Activated CD4-positive, alpha-beta T cell treated with anti-CD3 and anti-CD28 coated beads, Interleukin-2, Interleukin-6, amounts not matched to agents 100 ng/mL and 50 ng/mL, durations not matched to agents 16 hours and 8 hours (primary cell): ENCODE measurements around the gene SCAPER.

Experiments
- DNase-seq: peaks from one replicate; pipeline ENCODE4 v3.0.0-alpha.2; 2020

The SCAPER gene

DNA sequence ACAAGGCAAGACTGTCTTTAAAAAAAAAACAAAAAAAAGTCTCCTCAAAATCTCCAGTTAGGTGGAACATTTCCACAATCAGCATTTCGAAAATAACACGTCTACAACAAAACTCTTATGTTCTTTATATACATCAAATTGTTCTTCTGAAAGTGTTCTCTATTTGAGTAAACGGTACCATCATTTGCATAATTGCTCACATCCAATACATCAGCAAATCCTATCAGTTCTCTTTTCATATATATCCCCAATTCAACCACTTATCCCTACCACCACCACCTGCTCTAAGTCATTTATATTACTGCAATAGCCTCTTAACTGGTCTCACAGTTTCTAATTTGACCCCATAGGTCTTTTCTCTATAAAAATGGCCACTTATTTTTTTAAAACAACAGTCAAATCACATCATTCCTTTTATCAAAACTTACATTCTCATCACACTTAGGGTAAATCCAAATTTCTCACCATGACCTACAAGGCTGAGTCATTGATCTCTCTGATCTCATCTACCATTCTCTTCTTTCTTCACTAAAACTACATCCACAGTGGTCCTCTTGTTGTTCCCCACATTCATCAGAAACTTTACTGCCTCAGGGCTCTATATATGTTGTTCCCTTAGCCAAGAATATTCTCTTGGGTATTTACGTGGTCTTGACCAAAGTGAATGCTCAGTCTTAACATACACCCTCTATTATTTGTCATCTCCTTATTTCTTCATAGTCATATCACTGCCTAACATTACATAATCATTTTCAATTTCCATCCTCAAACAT is 237.0 kb downstream of the SCAPER start:
- DNase-seq = no peak

DNA sequence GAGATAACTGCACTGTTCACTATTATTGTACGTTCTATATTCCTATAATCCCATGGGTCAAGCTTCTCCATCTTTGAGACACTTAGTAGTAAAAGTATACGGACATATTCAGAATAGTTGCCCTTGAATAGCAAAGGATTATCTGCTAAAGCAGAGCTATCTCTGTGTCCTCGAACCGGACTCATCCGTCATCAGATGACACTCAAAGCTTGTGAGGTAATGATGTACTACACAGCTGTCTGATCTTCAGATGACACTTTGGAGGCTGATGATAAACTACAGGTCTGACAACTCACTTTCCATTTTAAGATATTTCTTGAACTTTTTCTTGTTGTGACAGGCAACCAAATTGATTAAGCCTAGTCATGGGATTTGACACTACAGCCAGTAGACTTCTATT is 240.2 kb downstream of the SCAPER start:
- DNase-seq = no peak

DNA sequence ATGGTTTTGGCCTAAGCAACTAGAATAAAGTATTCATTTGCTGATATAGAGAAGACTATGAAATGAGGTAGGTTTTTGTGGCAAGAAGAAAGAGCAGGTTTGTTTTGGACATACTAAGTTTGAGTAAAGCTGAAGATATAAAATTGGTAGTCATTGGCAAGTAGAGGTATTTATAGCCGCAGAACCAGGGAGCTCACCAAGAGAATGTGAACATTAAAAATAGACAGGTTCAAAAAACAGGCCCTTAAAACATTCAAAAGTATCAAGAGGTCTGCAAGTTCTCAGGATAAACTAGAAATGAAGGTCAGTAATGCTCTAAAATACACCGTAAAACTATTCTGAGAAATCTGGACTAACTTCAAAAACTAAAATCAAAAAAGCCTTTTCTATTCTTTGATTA is 240.7 kb downstream of the SCAPER start:
- no peak for DNase-seq

DNA sequence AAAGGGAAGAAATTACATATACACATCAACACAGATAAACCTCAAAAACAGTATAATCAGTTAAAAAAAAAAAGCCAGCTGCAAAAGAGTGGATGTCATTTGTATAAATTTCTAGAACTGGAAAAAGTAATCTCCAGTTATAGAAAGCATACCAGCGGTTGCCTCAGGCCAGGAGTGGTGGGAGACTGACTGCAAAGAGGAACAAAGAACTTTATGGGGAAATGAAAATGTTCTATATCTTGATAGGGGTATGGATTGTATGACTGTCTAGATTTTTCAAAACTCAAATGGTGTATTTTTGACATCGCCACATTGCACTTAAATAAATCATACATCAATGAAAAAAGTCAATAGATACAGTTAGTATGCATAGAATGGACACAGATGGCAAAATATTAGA is 241.6 kb downstream of the SCAPER start:
- no peak for DNase-seq

DNA sequence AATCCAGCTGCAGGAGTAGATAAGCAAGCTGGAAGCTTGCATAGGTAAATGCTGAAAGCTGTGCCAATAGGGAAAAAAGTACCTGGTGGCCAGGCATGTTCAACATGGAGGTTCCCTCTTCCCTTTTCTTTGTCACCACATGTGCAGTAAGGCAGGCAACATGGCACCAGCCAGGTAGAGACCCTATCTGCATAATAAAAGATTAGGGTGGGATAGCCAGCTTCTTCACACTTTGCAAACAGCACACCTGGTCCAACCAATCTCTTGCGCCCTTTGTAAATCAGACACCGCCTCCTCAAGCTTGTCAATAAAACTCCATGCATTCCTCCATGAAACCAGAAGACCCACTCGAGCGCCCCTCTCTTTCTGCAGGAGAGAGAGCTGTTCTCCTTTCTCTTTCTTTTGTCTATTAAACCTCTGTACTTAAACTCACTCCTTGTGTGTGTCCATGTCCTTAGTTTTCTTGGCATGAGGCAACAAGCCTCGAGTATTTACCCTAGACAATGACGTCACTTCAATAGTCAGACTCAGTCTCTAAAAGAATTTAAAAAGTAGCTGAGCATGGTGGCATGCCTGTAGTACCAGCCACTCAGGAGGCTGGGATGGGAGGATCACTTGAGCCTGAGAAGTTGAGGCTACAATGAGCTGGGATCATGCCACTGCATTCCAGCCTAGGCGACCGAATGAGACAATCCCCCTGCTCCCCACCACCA is 256.3 kb downstream of the SCAPER start:
- no peak for DNase-seq

DNA sequence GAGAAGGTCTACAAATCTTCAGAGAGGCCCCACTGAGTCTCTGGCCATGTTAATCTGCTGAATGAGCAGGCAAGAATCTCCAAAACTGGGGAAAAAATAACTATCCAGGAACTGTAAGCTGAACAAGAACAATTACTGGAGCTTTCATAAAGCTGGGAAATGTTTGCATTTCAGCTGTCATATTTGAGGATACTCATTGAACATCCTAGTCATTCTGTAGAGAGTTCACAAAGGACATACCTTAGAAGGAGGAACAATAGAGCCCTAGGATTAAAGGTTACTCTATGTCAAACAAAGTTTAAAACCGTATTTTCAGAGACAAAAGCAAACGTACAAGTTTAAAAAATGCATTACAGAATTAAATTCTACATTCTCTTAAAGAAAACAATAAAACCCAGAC is 257.5 kb downstream of the SCAPER start:
- no peak for DNase-seq

DNA sequence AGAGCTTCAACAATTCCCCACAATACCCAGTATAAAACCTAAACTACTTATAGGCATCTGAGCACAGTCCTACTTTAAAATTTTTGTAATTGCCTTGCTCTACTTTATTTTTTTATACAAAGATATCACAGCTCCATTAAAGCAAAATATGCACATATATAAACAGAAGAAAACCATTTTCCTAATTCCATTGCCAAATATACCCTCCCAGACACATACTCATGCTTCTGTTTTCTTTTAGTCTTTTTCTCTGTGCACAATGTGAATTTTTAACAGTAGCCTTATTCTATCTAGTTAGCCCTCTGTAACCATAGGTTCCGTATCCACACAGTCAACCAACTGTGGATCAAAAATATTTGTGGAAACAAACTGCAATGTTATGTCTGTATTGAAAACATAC is 260.5 kb downstream of the SCAPER start:
- no peak for DNase-seq

DNA sequence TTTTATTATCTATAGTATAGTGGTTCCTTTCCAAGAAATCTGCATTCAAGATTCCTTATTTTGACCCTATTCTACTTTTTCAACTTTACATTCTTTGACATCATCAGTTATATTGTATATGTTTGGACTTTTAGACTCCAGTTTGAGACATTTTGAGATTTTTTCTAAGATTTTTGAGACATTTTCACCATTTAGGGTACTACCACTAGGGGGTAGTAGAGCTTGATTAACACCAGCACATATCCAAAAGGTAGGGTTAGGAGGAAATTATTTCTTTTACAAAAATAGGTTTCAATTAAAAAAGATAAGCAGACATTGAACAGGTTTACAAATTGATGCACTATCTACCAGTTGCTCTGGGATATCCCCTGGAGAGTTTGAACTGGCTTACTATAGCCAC is 262.5 kb downstream of the SCAPER start:
- DNase-seq = peak; percentile 15

DNA sequence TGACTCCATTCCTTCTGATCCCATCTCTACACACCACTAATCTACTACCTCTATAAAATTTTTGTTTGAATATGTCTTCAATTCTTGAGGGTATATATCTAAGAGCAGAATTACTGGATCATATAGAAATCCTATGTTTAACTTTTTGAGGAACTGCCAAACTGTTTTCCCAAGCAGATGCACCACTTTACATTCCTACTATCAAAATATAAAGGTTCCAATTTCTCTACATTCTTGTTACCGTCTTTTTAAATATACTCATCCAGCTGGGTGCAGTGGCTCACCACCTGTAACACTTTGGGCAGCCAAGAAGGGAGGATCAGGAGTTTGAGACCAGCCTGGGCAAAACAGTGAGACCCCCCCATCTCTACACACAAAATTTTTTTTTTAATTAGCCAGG is 268.0 kb downstream of the SCAPER start:
- no peak for DNase-seq

DNA sequence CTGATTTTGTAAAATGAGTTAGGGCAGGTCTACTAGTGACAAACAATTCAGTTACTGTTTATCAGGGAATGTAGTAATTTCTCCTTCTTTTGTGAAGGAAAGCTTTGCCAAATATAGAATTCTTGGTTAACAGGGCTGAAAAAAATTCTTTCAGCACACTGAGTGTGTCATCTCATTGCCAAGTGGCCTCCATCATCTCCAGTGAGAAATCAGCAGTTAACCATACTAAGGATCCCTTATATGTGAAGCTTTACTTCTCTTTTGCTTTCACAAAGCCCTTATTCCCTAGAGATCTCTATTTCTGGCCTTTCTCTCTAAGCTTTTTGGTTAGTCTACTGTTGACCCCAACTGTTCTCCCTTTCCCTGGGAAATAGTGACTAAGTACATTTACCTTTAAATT is 269.1 kb downstream of the SCAPER start:
- no peak for DNase-seq

DNA sequence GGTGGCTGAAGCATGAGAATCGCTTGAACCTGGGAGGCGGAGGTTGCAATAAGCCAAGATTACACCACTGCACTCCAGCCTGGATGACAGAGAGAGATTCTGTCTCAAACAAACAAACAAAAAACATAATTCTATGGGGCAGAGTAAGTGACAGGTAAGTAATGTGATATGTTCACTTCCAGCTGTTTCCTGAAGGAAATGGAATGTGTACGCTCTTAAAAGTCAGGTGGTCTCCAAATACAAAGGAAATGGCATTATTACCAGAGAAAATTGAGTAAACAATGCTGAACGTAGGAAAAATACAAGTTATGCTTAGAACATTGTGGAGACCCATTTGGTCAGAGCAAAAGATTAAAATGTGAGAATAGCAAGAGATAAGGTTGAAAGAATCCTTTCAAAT is 278.5 kb downstream of the SCAPER start:
- no peak for DNase-seq

DNA sequence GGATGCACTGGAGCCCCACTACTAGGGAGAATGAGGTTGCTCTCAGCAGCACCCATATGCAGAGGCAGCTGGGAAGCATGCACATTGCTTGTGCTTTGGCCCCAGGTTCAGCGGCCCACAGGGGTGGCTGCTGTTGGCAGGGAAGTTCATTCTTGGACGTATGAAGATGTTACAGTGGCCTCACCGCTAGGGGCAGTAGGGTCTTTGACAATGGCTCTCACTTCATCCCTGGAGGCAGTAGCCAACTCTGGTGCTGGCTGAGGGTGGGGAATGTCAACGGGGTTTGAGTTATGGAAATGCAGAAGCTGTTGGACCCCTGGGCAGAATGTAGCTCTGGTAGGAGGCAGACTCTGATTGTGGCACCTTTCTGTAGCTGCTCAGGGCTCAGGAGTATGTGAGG is 279.9 kb downstream of the SCAPER start:
- DNase-seq = no peak

DNA sequence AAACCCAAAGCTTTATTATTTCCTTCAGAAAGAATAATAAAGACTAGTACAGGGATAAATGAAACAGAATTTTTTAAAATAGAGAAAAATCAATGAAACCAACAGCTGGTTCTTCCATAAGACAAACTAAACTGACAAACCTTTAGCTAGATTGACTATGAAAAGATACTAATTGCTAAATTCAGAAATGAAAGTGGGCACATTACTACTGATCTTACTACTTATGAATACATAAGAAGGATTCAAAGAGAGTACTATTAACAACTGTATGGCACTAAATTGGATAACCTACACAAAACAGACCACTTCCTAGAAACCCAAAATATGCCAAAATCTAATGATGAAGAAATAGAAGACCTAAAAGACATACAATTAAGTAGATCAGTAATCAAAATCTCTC is 290.4 kb downstream of the SCAPER start:
- DNase-seq = peak; percentile 28

DNA sequence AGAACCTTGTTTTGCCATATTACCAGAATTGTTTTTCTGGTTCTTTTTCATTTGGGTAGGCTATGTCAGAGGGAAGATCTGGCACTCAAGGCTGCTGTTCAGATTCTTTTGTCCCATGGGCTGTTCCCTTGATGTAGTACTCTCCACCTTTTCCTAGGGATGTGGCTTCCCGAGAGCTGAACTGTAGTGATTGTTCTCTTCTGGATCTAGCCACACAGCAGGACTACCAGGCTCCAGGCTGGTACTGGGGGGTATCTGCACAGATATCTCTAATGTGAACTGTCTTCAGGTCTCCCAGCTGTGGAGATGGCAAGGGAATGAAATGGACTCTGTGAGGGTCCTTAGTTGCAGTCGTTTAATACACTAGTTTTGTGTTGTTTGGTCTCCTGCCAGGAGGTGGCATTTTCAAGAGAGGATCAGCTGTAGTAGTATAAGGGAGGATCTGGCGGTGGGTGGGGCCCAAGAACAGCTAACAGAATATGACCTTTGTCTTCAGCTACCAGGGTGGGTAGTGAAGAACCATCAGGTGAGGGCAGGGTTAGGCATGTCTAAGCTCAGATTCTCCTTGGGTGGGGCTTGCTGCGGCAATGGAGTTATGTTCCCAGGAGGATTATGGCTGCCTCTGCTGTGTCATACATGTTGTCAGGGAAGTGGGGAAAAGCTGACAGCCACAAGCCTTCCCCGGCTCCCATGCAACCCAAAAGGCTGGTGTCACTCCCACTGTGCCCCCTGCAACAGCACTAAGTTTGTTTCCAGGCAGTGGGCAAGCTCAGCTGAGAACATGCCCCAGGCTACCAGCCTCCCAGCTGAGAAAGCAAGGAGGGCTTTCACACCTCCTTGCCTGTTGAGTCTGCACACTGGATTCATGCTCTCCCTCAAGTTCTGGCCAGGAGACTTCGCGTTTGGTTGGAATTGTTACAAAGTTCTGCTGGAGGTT is 316.1 kb downstream of the SCAPER start:
- DNase-seq = no peak

DNA sequence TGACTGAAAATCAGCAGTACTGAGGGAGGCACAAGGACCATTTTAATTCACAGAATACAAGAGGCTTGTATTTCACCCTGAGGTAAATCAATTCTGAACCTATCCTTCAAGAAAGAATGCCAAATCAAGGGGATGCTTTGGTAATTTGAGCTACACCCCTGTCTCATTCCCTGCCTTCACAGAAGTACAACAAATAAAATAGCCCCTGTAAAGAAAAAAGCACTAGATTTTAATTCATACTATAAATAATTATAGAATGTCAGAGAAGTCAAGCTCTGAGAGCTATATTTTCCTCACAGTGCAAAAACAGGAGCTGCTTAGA is 319.6 kb downstream of the SCAPER start:
- DNase-seq = no peak

DNA sequence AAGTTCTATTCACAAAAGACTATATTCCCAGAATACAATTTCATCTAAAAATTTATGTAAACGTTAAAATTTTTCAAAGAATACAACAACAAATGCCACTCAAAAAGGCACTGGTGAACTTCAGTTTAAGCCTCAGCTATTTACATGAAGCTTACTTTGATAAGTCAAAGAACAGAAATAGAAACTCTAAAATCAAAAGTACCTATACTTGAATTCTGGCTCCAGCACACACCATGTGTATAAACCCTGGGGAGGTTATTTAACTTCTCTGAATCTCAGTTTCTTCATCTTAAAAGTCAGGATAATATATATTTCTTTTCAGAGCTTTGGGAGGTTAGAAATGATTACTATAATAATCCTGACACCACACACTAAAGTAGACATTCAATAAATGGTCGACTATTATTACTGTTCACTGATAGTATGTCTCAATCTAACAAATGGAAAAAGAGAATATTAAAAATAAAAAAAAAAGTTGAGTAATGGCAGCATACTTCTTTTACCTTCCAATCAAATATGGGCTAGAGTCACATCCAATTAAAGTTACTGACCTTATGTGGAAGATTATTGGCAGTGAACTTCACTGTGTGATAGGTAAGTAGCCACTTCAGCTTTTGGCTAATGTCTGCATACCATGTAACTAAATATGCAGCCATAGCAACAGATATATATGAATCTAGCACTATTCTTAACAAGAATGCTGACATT is 320.1 kb downstream of the SCAPER start:
- no peak for DNase-seq

DNA sequence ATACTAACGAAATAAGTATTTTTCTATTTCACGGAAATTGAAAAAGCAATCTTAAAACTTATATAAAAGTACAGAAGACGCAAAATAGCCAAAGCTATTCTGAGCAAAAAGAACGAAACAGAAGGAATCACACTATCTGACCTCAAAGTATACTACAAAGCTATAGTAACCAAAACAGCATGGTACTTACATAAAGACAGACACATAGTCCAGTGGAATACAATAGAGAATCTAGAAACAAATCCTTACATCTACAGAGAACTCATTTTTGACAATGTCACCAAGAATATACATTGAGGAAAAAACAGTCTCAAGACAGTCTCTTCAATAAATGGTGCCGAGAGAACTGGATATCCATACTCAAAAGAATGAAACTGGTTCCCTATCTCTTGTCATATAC is 322.6 kb downstream of the SCAPER start:
- DNase-seq = no peak

DNA sequence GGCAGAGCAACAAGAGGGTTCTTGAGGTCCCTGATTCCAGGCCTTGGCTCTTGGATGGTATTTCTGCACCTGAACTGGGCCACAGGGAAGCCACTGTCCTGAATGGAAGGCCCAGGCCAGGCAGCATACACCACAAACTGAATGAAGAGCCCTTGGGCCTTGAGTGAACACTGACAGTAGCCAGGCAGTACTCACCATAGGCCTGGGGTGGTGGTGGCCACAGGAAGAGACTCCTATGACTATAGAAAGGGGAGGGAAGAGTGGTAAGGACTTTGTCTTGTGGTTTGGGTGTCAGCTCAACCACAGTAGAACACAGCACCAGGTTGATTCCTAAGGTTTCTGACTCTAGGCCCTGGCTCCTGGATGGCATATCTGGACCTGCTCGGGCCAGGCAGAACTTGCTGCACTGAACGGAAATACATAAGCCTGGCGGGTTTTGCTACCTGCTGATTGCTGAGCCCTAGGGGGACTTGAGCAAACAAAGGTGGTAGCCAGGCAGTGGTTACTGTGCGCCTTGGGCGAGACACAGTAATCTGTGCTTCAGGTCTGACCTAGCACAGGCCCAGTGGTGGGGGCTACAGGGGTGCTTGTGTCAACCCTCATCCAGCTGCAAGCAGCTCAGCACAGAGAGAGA is 327.1 kb downstream of the SCAPER start:
- DNase-seq = no peak

DNA sequence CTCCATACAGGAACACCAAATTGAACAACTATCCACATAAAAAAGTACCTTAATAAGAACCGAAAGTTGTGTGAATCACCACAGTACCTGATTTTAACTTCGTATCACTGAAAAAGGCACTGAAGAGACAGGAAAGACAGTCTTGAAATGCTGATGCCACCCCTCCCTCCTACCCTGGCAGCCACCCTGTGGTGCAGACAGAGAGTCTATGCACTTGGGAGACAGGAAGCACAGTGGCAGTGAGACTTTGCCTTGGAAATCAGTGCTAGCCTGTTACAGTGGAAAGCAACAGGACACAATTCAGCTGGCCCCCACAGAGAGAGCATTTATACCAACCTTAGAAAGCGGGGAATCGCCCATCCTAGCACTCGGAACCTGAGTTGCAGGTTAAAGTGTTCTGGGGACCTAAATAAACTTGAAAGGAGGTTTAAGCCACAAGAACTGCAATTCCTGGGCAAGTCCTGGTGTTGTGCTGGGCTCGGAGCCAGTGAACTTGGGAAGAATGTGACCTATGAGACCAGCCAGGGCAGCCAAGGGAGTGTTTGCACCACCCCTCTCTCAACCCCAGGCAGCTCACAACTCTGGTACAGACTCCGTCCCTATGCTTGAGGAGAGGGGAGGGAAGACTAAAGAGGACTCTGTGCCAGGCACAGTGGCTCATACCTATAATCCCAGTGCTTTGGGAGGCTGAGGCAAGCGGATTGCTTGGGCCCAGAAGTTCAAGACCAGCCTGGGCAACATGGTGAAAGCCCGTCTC is 328.4 kb downstream of the SCAPER start:
- peak; percentile 55 for DNase-seq

DNA sequence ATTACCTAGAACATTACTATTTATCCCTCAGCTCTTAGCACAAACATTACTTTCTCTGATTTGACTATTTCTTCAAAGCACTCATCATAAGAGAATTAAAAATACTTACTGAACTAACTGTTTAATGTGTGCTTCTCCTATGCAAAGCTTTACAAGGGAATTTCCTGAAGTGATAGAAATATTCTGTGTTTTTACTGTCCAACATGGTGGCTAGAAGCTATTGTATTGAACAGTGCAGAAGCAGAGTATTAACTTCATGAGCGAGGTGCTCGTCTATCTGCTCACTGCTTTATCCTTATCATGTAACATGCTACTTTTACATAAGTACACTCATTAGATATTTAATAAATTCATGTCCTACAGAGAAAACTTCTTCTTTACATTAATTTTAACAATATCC is 329.5 kb downstream of the SCAPER start:
- DNase-seq = no peak

DNA sequence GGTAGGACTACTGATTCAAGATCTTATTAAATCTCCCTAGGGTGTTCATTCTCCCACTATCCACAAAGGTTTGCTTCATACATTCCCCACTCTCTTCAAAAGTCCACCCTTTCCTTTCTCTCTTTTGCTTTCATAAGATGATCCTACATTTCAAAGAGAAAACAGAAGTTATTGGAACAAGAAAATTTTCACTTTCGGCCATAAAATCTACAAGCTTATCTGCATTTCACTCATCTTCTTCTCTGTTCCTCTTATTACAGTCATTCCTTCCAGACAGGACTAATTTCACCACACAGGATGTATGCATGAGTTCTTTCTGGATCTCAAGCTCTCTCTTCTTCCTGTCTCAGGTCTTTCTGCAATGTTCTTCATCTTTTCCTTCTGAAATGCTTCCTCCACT is 329.9 kb downstream of the SCAPER start:
- peak; percentile 59 for DNase-seq

DNA sequence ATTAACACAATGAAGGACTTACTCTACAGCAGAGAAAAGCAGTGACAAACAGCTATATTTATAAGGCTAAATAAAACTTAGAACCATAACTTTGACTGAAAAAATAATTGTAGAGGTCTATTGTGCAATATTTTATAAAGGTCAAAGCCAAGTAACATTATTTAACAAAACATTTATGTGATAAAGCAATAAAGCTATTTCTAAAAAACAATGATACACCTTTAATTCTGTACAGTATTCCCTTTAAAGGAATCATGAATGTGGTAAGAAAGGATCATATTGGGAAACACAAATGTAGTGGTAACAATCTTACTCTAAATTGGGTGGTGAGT is 332.2 kb downstream of the SCAPER start:
- no peak for DNase-seq
